Fibroblast of skin of left quadriceps (primary cell): Measurements from ENCODE around the gene SPTBN5.

Experiments
- DNase-seq, 2 experiments: peaks; one replicate each; pipeline ENCODE4 v3.0.0-alpha.2; 2013; ENCODE audit warnings: low read depth in 2 of 2

Gene SPTBN5

GRCh38 chr15:41825145-41825544, 68.7 kb downstream of the SPTBN5 start:
- DNase-seq: no peak

GRCh38 chr15:41824062-41824745, 69.6 kb downstream of the SPTBN5 start:
- no peak for DNase-seq

DNA sequence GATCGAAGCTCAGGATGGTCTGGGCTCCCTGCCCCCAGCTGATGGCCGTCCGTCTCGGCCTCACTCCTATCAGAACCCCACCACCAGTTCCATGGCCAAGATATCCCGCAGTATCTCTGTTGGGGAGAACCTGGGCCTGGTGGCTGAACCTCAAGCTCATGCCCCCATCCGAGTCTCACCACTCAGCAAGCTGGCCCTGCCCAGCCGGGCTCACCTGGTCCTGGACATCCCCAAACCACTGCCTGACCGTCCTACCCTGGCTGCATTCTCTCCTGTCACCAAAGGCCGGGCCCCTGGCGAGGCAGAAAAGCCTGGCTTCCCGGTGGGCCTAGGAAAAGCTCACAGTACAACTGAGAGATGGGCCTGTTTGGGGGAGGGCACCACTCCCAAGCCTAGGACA, 70.4 kb downstream of the SPTBN5 start:
- no peak for DNase-seq

DNA sequence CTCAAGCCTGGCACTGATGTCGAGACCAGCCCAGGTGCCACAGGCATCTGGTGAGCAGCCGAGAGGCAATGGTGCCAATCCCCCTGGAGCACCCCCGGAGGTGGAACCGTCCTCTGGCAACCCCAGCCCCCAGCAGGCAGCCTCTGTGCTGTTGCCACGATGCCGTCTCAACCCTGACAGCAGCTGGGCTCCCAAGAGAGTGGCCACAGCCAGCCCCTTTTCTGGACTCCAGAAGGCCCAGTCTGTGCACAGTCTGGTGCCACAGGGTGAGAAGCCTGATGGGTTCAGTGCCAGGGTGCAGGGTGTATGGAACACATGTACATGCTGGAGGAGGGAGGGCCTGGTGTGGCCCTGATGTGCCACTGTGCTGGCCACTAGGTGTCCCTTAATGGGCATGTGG, 70.9 kb downstream of the SPTBN5 start:
- DNase-seq: no peak

GRCh38 chr15:41822471-41822870, 71.4 kb downstream of the SPTBN5 start:
- DNase-seq: no peak

DNA sequence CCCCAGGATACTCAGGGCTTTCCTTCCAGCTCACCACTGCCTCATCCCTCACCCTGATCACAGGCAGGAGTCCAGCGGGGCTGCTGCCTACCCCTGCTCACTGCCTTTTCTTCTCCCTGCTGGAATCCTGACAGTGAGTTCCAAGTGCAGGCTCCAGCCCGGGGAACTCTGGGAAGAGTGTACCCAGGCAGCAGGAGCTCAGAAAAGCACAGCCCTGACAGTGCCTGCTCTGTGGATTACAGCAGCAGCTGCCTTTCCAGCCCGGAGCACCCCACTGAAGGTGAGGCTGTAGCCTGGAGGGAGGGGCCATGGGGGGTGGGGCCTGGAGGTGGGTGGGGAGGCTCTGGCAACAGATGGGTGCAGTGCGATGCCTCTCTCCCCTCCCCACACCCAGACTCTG, 72.0 kb downstream of the SPTBN5 start:
- DNase-seq: no peak

DNA sequence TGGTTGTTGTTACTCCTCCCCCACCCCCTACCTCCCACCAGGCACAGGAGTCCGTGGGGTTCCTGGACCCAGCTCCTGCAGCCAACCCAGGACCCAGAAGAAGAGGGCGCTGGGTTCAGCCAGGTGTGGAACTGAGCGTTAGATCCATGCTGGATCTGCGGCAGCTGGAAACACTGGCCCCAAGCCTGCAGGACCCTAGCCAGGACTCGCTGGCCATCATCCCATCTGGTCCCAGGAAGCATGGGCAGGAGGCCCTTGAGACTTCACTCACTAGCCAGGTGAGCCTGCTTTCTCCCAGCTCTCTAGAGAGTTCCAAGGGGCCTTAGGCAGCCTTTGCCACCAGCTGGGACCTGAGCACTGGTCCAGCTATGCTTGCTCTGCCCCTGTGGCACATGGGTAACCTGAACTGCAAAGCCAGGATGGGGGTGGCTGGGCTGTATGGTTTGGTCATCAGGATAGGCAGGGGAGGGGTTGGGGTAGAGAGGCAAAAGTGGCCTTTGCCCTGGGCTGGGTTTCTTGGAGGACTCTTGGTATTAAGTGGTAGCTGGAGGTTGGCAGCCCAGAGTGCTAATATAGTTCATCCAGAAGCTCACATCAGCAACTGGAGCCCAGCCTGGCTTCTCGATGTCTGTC, 72.9 kb downstream of the SPTBN5 start:
- no peak for DNase-seq

DNA sequence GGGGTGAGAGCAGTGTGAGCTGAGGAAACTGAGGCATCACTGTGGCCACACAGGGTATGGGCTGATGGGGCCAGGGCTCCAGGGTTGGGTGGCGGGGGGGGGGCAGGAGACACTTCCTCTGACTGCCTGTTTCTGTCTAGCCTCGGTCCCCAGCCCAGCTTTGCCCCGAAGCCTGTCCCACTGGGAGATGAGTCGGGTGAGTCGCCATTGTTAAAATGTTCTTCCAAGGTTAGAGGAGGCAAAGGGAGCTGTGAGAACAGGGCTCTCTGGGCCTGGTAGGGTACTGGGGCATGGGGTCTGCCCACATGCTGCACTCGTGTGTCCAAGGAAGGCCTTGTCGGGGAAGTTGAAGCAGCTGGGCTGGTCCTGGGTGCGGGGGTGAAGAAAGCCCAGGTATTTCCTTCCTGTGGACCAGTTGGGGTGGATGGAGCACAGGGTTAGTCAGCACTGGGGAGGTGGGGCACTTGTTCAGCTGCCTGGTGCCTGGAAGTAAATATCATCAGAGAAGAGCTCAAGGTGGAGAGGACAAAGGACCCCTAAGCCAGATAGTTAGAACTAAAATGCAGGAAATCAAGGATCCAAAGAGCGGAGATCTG, 74.3 kb downstream of the SPTBN5 start:
- no peak for DNase-seq

DNA sequence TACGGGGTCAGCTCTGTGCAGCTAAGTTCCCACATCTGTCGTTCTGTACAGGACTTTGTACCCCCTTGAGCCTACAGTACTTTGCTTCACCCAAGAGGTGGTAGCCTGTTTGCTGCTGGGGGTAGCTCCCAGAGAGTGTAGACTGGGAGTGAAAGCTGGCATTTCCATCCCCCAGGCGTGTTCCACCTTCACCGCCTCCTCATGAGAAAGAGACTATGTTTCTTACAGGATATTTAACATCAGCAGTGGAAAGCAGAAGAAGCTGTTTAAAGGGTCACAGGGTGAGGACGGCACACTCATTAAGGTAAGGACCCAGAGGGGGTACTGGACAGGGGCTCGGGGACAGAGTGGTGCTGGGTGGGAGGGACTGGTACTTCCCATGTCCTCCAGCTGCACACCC, 76.1 kb downstream of the SPTBN5 start:
- no peak for DNase-seq

GRCh38 chr15:41817327-41817726, 76.5 kb downstream of the SPTBN5 start:
- DNase-seq: no peak

DNA sequence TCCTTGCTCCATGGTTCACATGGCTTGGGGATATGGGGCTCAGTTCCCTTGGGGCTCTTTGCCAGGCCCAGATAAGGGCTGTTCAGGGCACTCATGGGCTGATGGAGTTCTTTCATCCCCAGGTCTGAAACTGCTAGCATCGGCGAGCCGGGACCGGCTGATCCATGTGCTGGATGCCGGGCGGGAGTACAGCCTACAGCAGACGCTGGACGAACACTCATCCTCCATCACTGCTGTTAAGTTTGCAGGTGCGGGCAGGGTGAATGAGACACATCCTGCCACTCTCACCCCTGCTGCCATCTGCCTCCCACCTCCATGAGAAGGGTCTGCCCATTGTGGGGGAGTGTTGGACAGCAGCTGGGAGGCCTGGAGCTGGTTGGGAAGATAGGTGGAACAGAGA, 77.1 kb downstream of the SPTBN5 start:
- no peak for DNase-seq

DNA sequence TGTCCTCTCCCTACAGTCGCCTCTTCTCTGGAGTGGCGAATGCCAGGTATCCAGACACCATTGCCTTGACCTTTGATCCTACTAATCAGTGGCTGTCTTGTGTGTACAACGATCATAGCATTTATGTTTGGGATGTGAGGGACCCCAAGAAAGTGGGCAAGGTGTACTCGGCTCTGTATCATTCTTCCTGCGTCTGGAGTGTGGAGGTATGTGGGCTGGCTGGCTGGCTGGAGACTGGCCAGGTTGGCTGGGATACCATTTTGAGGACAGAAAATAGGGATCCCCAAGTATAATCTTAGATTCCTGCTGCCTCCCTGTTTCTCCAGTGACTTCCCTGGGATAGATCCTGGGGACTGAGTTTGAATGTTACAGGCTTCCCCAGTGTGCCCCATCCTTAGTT, 79.3 kb downstream of the SPTBN5 start:
- DNase-seq: no peak

- no peak for DNase-seq
Measured at GRCh38 chr15:41813426-41813825, 80.4 kb downstream of the SPTBN5 start.

GRCh38 chr15:41812820-41813375, 81.0 kb downstream of the SPTBN5 start:
- no peak for DNase-seq

GRCh38 chr15:41811432-41812195, 82.2 kb downstream of the SPTBN5 start:
- DNase-seq: peak; percentile 54 to 57

- no peak for DNase-seq
Measured at GRCh38 chr15:41810651-41811431, 83.0 kb downstream of the SPTBN5 start.

DNA sequence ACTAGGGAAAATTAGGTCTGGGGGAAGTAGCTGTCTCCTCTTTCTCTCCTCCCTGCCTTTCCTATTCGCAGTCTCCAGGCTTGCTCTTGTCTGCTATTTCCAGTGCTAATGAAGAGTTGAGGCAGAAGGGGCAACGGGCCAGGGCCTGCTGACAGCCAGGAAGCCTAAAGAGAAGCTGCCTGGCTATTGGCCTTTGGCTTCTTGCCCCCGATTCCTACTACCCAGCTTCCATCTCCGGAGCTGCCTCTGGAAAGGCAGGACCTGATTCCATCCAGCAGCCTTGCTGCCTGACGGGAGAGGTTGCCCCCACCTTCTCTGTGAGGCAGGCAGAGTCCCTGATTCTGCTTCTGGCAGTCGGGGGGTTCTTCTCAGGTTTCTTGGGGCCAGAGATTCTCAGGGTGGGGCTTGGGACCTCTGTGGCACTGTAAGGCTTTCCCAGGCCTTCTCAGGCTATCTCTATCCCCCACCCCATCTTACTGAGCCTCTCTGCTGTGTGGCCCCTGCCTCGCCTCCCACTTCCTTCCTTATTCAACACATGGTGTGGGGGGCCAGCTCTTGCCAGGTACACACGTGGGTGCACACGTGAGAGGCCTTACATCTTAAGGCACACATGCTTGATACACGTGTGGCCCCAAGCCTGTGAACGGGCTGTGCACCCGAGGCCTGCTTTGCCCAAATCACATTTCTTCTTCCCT, 84.2 kb downstream of the SPTBN5 start:
- DNase-seq: no peak

GRCh38 chr15:41809121-41809520, 84.7 kb downstream of the SPTBN5 start:
- DNase-seq: no peak

GRCh38 chr15:41806291-41807181, 87.3 kb downstream of the SPTBN5 start:
- no peak for DNase-seq

DNA sequence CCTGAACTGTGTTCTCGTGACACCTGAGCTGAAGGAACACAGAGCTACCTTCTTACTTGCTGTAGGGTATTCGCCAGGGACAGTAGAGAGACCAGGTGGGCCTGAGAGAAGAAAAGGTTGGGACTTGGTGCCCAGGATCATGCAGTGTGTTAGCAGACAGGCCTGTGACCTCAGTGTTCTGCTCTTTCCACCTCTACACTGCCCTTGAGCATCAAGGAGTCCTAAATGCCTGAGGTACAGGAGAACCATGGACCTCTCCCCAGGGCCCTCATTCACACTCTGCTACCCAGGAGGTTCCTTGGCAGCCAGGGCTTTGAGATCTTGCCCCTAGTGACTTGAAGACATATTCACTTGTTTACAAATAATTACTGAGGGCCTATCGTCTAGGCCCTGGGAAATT, 88.1 kb downstream of the SPTBN5 start:
- DNase-seq: no peak
